Ishikawa (cell line): ENCODE data around the gene GPR21.
A peak's percentile ranks its signal among the peaks of the same experiment; 100 is the strongest.

Experiments
- CEBPB ChIP-seq: IDR thresholded peaks from 2 replicates; pipeline ENCODE4 v1.6.1; 2012
- CREB1 ChIP-seq: IDR thresholded peaks from 2 replicates; pipeline ENCODE4 v1.6.1; 2012; ENCODE audit warnings: low read depth
- EGR1 ChIP-seq: IDR thresholded peaks from 2 replicates; pipeline ENCODE4 v1.6.1; 2012
- EP300 ChIP-seq: IDR thresholded peaks from 2 replicates; pipeline ENCODE4 v1.6.1; 2012; ENCODE audit warnings: borderline replicate concordance
- FOXM1 ChIP-seq: IDR thresholded peaks from 2 replicates; pipeline ENCODE4 v1.6.1; 2012; ENCODE audit warnings: low read depth, borderline replicate concordance
- MAX ChIP-seq: IDR thresholded peaks from 2 replicates; pipeline ENCODE4 v1.6.1; 2012
- NFIC ChIP-seq: IDR thresholded peaks from 2 replicates; pipeline ENCODE4 v1.6.1; 2012
- RAD21 ChIP-seq: IDR thresholded peaks from 2 replicates; pipeline ENCODE4 v1.6.1; 2012; ENCODE audit warnings: low read depth
- REST ChIP-seq: IDR thresholded peaks from 2 replicates; pipeline ENCODE4 v1.6.1; 2012; ENCODE audit warnings: low read depth, mild to moderate bottlenecking
- TAF1 ChIP-seq: IDR thresholded peaks from 2 replicates; pipeline ENCODE4 v1.6.1; 2012; ENCODE audit warnings: low read depth, mild to moderate bottlenecking
- TCF12 ChIP-seq: IDR thresholded peaks from 2 replicates; pipeline ENCODE4 v1.6.1; 2012; ENCODE audit warnings: low read depth
- TEAD4 ChIP-seq: IDR thresholded peaks from 2 replicates; pipeline ENCODE4 v1.6.1; 2012
- USF1 ChIP-seq: IDR thresholded peaks from 2 replicates; pipeline ENCODE4 v1.6.1; 2012
- YY1 ChIP-seq: IDR thresholded peaks from 2 replicates; pipeline ENCODE4 v1.6.1; 2012; ENCODE audit warnings: low read depth
- ZBTB7A ChIP-seq: IDR thresholded peaks from 2 replicates; pipeline ENCODE4 v1.6.1; 2012; ENCODE audit warnings: low read depth

GPR21 gene

GRCh38 chr9:123074628-123075027, 41.2 kb downstream of the GPR21 start:
- TF ChIP-seq TEAD4 (no peak), USF1 (no peak), ZBTB7A (no peak), RAD21 (no peak), YY1 (no peak), CEBPB (no peak), NFIC (no peak)

GRCh38 chr9:123080444-123080843, 47.0 kb downstream of the GPR21 start:
- TF ChIP-seq ZBTB7A (no peak), TEAD4 (no peak), FOXM1 (no peak), USF1 (no peak), RAD21 (no peak), CREB1 (no peak), EGR1 (no peak), TAF1 (no peak), YY1 (no peak)

GRCh38 chr9:123081824-123082223, 48.4 kb downstream of the GPR21 start:
- TF ChIP-seq RAD21 (peak; percentile 49), USF1 (no peak)

- no peak for TF ChIP-seq TEAD4
- no peak for TF ChIP-seq ZBTB7A
- TF ChIP-seq EGR1: no peak
- no peak for TF ChIP-seq CREB1
- no peak for TF ChIP-seq FOXM1
- no peak for TF ChIP-seq YY1
- TF ChIP-seq MAX: no peak
- TF ChIP-seq USF1: no peak
- TF ChIP-seq CEBPB: no peak
- no peak for TF ChIP-seq RAD21
- TF ChIP-seq EP300: no peak
- TF ChIP-seq REST: no peak
- no peak for TF ChIP-seq NFIC
Observed at GRCh38 chr9:123083680-123084079, 50.2 kb downstream of the GPR21 start.

GRCh38 chr9:123084256-123084655, 50.8 kb downstream of the GPR21 start:
- no peak for TF ChIP-seq TAF1
- TF ChIP-seq EP300: no peak
- TF ChIP-seq CEBPB: no peak
- TF ChIP-seq CREB1: no peak
- TF ChIP-seq TEAD4: no peak
- no peak for TF ChIP-seq NFIC
- TF ChIP-seq FOXM1: no peak
- TF ChIP-seq RAD21: no peak
- TF ChIP-seq ZBTB7A: no peak
- TF ChIP-seq REST: no peak
- TF ChIP-seq MAX: no peak
- TF ChIP-seq YY1: no peak
- TF ChIP-seq TCF12: no peak
- TF ChIP-seq EGR1: no peak
- TF ChIP-seq USF1: no peak
